GM12891 (cell line): ENCODE measurements around the gene MYH9.

Experiments
- POLR2A ChIP-seq: IDR thresholded peaks from 2 replicates; pipeline ENCODE4 v1.6.1; 2011; ENCODE audit warnings: low read depth, low read length, control low read depth
- SPI1 ChIP-seq: IDR thresholded peaks from 2 replicates; pipeline ENCODE4 v1.6.1; 2011; ENCODE audit warnings: low read depth, low read length, control low read depth

DNA sequence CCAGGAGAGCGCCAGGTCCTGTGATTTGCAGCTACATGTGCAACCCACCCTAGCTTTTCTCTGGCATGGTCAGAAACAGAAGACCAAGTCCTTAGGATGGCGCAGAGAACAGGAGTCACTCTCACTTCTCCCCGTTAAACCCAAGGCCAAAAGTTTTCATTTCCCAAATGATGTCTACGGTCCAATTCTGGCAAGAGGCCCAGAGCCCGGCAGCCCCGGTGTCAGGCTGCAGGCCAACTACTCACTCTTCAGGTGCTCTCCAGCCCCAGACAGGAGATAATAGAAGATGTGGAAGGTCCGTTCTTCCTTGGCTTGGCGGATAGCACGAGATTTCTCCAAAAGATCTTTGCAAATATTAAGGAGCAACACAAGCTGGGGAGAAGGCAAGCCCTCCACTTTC, 67.2 kb downstream of the MYH9 start:
- TF ChIP-seq POLR2A (no peak), SPI1 (no peak)
